Measurements from ENCODE around the gene IQSEC3. TPM values are rescaled to one million over a fixed set of nuclear protein-coding genes. Genes with fewer than 3 reads are reported as not detected.

Gene IQSEC3
- total RNA-seq, 1 donor, result 0.36 TPM

- Histone ChIP-seq H3K9me3 (ENCODE audit: low read depth, low read length) (no peaks in the 10 kb centered on the region), H3K79me2 (ENCODE audit: insufficient read depth, low read length) (no peaks in the 10 kb centered on the region), H3K4me1 (ENCODE audit: insufficient read depth, low read length) (peaks cover 21% of the 10 kb centered on the region), H2AFZ (ENCODE audit: low read length) (no peak overlapping the region), H3K27ac (ENCODE audit: low read depth, low read length) (no peak overlapping the region), H3K4me3 (ENCODE audit: insufficient read depth, low read length) (no peak overlapping the region), H3K4me2 (ENCODE audit: insufficient read depth, low read length) (no peak overlapping the region), H4K20me1 (ENCODE audit: insufficient read depth, low read length) (no peaks in the 10 kb centered on the region), H3K27me3 (ENCODE audit: insufficient read depth, low read length) (peaks cover 3% of the 10 kb centered on the region), H3K36me3 (ENCODE audit: insufficient read depth, low read length) (no peaks in the 10 kb centered on the region)
- TF ChIP-seq CTCF (IDR thresholded peaks at IDR 0.05; ENCODE audit: extremely low read depth, low read depth, low read length), result no peak
- no peak for DNase-seq (ENCODE audit: insufficient read length, low spot score, missing footprints)
Measured at GRCh38 chr12:180445-180844, 113.9 kb downstream of the IQSEC3 start.

DNA sequence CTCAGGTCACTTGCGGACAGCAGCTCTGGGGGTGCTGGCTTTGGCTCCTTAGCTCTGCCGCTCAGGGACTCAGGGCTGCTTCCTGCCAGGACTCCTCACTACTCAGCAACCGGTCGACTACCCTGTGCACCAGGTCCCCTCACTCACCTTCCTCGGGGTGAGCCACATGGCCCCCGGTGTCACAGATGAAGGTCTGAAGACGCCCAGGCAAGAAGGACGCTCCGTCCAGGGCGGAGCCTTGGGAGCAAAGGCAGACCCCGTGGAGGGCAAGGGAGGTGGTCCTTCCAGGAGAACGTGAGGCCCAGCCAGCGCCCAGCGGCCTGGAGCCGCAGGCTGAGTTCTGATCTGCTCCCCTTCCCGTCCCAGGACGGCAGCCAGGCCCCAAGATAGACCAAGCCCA is 115.4 kb downstream of the IQSEC3 start:
- H3K4me3 ChIP-seq (ENCODE audit: insufficient read depth, low read length), result no peak overlapping the region
- no peaks in the 10 kb centered on the region for H3K36me3 ChIP-seq (ENCODE audit: insufficient read depth, low read length)
- no peaks in the 10 kb centered on the region for H3K9me3 ChIP-seq (ENCODE audit: low read depth, low read length)
- no peak overlapping the region for H3K27ac ChIP-seq (ENCODE audit: low read depth, low read length)
- no peak for TF ChIP-seq CTCF (IDR thresholded peaks at IDR 0.05; ENCODE audit: extremely low read depth, low read depth, low read length)
- no peak for DNase-seq (ENCODE audit: insufficient read length, low spot score, missing footprints)
- H3K4me1 ChIP-seq (ENCODE audit: insufficient read depth, low read length), result peaks cover 17% of the 10 kb centered on the region
- no peaks in the 10 kb centered on the region for H4K20me1 ChIP-seq (ENCODE audit: insufficient read depth, low read length)
- no peaks in the 10 kb centered on the region for H3K79me2 ChIP-seq (ENCODE audit: insufficient read depth, low read length)
- H3K27me3 ChIP-seq (ENCODE audit: insufficient read depth, low read length), result peaks cover 4% of the 10 kb centered on the region
- H3K4me2 ChIP-seq (ENCODE audit: insufficient read depth, low read length), result no peak overlapping the region
- H2AFZ ChIP-seq (ENCODE audit: low read length), result no peak overlapping the region

GRCh38 chr12:182381-182892 is 115.9 kb downstream of the IQSEC3 start:
- no peaks in the 10 kb centered on the region for H3K79me2 ChIP-seq (ENCODE audit: insufficient read depth, low read length)
- H3K4me2 ChIP-seq (ENCODE audit: insufficient read depth, low read length), result peak overlapping the region; percentile 43
- DNase-seq (ENCODE audit: insufficient read length, low spot score, missing footprints), result peak; percentile 99
- peaks cover 17% of the 10 kb centered on the region for H3K4me1 ChIP-seq (ENCODE audit: insufficient read depth, low read length)
- no peaks in the 10 kb centered on the region for H4K20me1 ChIP-seq (ENCODE audit: insufficient read depth, low read length)
- H3K9me3 ChIP-seq (ENCODE audit: low read depth, low read length), result no peaks in the 10 kb centered on the region
- no peaks in the 10 kb centered on the region for H3K36me3 ChIP-seq (ENCODE audit: insufficient read depth, low read length)
- H2AFZ ChIP-seq (ENCODE audit: low read length), result no peak overlapping the region
- no peak overlapping the region for H3K27ac ChIP-seq (ENCODE audit: low read depth, low read length)
- peaks cover 4% of the 10 kb centered on the region for H3K27me3 ChIP-seq (ENCODE audit: insufficient read depth, low read length)
- H3K4me3 ChIP-seq (ENCODE audit: insufficient read depth, low read length), result no peak overlapping the region
- no peak for TF ChIP-seq CTCF (IDR thresholded peaks at IDR 0.05; ENCODE audit: extremely low read depth, low read depth, low read length)

GRCh38 chr12:184811-185575 is 118.4 kb downstream of the IQSEC3 start:
- Histone ChIP-seq H3K4me2 (ENCODE audit: insufficient read depth, low read length) (no peak overlapping the region), H3K79me2 (ENCODE audit: insufficient read depth, low read length) (no peaks in the 10 kb centered on the region), H4K20me1 (ENCODE audit: insufficient read depth, low read length) (no peaks in the 10 kb centered on the region), H3K27me3 (ENCODE audit: insufficient read depth, low read length) (peaks cover 6% of the 10 kb centered on the region), H3K4me1 (ENCODE audit: insufficient read depth, low read length) (peaks cover 12% of the 10 kb centered on the region), H3K4me3 (ENCODE audit: insufficient read depth, low read length) (no peak overlapping the region), H3K27ac (ENCODE audit: low read depth, low read length) (no peak overlapping the region), H3K9me3 (ENCODE audit: low read depth, low read length) (no peaks in the 10 kb centered on the region), H2AFZ (ENCODE audit: low read length) (no peak overlapping the region), H3K36me3 (ENCODE audit: insufficient read depth, low read length) (no peaks in the 10 kb centered on the region)
- TF ChIP-seq CTCF (IDR thresholded peaks at IDR 0.05; ENCODE audit: extremely low read depth, low read depth, low read length), result no peak
- no peak for DNase-seq (ENCODE audit: insufficient read length, low spot score, missing footprints)

Measured in osteoblast (primary cell).